Measurements from ENCODE around the gene LITAF.

DNA sequence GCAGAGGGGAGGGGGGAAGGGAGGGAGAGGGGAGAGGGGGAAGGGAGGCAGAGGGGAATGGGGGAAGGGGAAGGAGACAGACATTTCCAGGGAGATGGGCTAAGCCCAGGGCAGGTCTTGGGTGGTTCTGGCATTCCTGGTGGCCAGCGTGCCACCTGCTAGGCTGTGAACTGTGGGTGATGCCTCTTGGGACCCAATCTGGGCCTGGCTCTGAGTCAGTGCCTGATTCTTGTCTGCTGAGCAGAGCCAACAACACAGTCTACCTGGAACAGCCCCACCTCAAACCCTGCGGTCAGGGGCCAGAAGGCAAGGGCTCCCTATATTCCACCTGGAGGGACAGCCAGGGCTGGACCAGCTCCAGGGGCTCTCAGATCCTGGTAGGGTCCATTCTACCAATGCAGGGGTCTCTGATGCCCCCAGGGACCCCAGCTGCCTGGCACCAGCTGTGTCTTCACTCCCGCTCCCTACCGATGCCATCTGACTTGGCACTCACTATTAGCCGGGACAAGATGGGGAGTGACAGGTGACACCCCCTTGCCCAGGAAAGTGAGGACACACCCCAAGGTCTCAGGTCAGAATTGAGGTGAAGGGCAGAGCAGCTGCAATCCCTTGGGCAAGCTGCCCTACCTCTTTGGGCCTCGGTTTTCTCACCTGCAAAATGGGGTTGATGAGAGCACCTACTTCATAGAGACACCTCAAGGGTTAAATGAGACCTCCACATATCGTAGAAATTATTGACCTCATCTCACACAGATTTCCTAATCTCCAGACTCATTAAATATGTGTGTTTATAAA, 87.2 kb downstream of the LITAF start:
- TF ChIP-seq, protein P1, sequence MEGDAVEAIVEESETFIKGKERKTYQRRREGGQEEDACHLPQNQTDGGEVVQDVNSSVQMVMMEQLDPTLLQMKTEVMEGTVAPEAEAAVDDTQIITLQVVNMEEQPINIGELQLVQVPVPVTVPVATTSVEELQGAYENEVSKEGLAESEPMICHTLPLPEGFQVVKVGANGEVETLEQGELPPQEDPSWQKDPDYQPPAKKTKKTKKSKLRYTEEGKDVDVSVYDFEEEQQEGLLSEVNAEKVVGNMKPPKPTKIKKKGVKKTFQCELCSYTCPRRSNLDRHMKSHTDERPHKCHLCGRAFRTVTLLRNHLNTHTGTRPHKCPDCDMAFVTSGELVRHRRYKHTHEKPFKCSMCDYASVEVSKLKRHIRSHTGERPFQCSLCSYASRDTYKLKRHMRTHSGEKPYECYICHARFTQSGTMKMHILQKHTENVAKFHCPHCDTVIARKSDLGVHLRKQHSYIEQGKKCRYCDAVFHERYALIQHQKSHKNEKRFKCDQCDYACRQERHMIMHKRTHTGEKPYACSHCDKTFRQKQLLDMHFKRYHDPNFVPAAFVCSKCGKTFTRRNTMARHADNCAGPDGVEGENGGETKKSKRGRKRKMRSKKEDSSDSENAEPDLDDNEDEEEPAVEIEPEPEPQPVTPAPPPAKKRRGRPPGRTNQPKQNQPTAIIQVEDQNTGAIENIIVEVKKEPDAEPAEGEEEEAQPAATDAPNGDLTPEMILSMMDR (conservative IDR thresholded peaks at IDR 0.05; ENCODE audit: low read length), result no peak
- no peak for TF ChIP-seq EZH2phosphoT487 (IDR thresholded peaks at IDR 0.05; ENCODE audit: borderline replicate concordance)

All from Loucy (cell line).